Astrocyte of the cerebellum (primary cell): ENCODE data around the gene TGM2.

ENCODE experiments used
- DNase-seq: peaks from one replicate; pipeline ENCODE4 v3.0.0-alpha.2; 2011; ENCODE audit warnings: low read depth
- H3K4me3 ChIP-seq: 2 replicates; pipeline ENCODE4 v1.5.1; 2011; ENCODE audit warnings: mild to moderate bottlenecking, low read depth, low read length, moderate library complexity
- CTCF ChIP-seq: IDR thresholded peaks from 2 replicates; pipeline ENCODE4 v1.5.1; 2012; ENCODE audit warnings: low read length, low read depth, moderate library complexity, mild to moderate bottlenecking; ENCODE audit errors: missing control alignments
- in situ Hi-C: cut with HindIII; loops from 2 replicates; pipeline ENCODE4 v1.10.0; 2017; ENCODE audit warnings: low sequenced_read_pairs

The TGM2 gene

DNA sequence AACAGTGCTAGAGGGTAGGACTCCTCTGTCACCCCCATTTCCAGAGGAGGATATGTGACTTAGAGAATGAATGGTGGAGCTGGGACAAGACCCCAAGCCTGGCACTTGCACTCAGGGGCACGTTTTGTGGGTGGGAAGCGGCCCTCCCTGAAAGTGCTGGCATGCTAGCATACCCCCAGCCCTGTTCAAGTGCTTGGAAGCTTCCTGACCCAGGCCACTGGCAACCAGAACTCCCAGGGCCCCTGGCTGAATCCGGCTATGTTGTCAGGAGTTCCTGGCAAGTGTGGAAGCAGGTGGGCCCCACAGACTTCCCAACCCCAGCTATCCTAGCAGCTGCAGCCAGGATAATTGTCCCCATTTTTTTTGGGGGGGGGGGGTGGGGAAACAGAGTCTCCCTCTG lies 35.6 kb upstream of the TGM2 start:
- DNase-seq, result no peak
- in situ Hi-C loops, result no loop called here
- TF ChIP-seq CTCF, result no peak
- no peak overlapping the region for H3K4me3 ChIP-seq

DNA sequence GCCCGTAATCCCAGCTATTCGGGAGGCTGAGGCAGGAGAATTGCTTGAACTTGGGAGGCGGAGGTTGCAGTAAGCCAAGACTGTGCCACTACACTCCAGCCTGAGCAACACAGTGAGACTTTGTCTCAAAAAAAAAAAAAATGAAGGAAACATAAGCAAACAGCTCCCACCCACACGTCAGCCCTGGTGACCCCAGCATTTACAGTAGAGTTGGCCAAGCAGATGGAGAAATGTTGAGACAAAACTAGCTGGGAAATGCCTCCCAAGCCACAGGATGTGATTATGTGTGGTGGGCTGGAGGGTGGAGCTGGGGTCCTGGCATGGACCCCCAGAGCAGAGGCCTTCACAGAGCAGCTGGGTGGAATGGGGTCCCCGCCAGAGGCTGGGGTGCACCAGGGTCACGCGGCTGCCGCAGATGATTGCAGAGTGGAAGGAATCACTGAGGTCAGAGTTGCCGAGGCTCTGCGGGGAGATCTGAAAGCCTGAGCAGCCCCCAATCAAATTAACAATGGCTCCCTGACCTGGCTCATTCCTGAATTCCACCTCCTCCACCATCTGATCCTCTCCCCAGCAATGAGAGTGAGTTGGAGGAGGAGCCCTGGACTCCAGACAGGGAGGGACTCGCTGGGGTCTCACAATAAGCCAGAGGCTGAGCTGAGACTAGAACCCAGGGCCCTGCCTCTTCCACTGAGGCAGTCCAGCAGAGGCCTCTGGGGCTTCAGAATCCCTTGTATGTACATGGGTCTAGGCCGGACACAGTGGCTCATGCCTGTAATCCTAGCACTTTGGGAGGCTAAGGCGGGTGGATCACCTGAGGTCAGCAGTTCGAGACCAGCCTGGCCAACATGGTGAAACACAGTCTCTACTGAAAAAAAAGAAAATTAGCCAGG lies 34.7 kb upstream of the TGM2 start:
- no peak for TF ChIP-seq CTCF
- no peak overlapping the region for H3K4me3 ChIP-seq
- in situ Hi-C loops, result no loop called here
- no peak for DNase-seq

- H3K4me3 ChIP-seq, result no peak overlapping the region
- in situ Hi-C loops, result no loop called here
- no peak for DNase-seq
- no peak for TF ChIP-seq CTCF
Measured at GRCh38 chr20:38198238-38198861, 33.3 kb upstream of the TGM2 start.

GRCh38 chr20:38197619-38198018 lies 32.5 kb upstream of the TGM2 start:
- in situ Hi-C loops, result no loop called here
- DNase-seq, result no peak
- H3K4me3 ChIP-seq, result no peak overlapping the region
- TF ChIP-seq CTCF, result no peak

- in situ Hi-C loops, result no loop called here
- no peak for DNase-seq
- TF ChIP-seq CTCF, result no peak
- H3K4me3 ChIP-seq, result no peak overlapping the region
Measured at GRCh38 chr20:38197217-38197616, 32.1 kb upstream of the TGM2 start.

DNA sequence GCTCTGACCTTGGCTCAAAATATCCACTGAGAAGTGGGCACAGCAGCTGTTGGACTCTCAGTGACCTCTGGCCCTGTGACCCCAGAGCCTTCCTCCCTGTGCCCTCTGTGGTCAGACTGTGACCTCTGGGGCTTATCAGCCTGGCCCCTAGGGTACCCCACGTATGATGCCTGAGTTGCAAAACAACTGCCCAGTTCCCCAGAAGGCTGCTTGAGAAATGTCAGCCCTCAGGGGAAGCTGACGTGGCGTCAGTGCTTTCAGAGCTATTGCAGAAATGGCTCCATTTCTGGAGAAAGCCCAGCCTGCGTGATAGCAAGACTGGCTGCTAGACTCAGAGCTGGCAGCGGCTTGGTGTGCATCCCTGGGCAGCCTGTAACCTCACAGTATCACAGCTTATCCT lies 31.5 kb upstream of the TGM2 start:
- TF ChIP-seq CTCF, result no peak
- in situ Hi-C loops, result no loop called here
- no peak overlapping the region for H3K4me3 ChIP-seq
- no peak for DNase-seq
